ENCODE measurements around the gene CCIN. TPM values are rescaled to one million over a fixed set of nuclear protein-coding genes. Genes with fewer than 3 reads are reported as not detected.
"Not testable (repeated sequence)": the region's sequence is repeated elsewhere in the genome, so short reads cannot be mapped to it uniquely, and the experiment has no call there.

CCIN gene
- total RNA-seq, 2 donors from 2014 or later: 1.6 to 2.3 TPM

GRCh38 chr9:36125062-36125855 lies 43.9 kb upstream of the CCIN start:
- TF ChIP-seq, protein P1, sequence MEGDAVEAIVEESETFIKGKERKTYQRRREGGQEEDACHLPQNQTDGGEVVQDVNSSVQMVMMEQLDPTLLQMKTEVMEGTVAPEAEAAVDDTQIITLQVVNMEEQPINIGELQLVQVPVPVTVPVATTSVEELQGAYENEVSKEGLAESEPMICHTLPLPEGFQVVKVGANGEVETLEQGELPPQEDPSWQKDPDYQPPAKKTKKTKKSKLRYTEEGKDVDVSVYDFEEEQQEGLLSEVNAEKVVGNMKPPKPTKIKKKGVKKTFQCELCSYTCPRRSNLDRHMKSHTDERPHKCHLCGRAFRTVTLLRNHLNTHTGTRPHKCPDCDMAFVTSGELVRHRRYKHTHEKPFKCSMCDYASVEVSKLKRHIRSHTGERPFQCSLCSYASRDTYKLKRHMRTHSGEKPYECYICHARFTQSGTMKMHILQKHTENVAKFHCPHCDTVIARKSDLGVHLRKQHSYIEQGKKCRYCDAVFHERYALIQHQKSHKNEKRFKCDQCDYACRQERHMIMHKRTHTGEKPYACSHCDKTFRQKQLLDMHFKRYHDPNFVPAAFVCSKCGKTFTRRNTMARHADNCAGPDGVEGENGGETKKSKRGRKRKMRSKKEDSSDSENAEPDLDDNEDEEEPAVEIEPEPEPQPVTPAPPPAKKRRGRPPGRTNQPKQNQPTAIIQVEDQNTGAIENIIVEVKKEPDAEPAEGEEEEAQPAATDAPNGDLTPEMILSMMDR (IDR thresholded peaks at IDR 0.05): no peak
- Histone ChIP-seq H3K27ac (no peak overlapping the region), H3K4me1 (ENCODE audit: control insufficient read depth in 1 of 2, low read depth in 2 of 2) (no peaks in the 10 kb centered on the region), H3K27me3 (replicated peaks; ENCODE audit: insufficient read depth) (no peaks in the 10 kb centered on the region), H3K9me3 (no peaks in the 10 kb centered on the region), H3K4me3 (no peak overlapping the region), H3K36me3 (peaks cover 4% of the 10 kb centered on the region)
- DNase-seq (ENCODE audit: low spot score): no peak
- ATAC-seq (ENCODE audit: insufficient number of reproducible peaks, low FRiP score, low read depth): no peak

DNA sequence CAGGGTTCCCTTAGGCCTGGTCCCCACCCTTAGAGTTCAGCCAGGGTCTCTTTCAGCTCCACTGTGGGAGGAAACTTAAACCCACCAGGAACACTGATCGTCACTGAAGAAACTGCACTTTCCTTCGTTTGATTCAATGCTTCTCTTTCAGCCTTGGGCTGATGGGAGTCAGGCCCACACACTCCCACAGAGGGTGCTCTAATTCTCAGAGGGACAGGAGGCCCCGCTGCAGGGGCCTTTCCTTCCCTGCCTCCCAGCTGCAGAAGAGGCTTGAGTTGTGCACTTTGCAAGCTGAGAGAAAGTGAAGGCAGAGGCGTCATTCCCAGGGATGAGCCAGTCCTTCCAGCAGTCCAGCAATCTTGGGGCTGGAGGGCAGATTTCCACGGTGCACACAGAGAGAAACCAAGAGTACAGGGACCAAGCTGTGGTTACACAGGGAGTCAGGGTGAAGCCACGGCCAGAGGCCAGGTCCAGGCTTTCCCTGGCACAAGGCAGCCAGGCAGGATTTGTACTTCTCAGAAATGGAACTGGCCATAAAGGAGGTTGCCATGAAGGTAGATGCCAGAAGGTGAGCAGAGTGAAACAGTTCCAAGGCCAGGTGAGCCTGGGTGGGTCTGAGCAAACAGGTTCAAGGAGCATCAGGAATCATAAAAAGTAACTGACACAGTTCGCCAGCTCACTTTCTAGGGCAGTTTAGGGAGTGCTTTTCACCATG lies 43.0 kb upstream of the CCIN start:
- TF ChIP-seq, protein P1 (IDR thresholded peaks at IDR 0.05): no peak
- Histone ChIP-seq H3K27ac (no peak overlapping the region), H3K4me3 (no peak overlapping the region), H3K27me3 (replicated peaks; ENCODE audit: insufficient read depth) (no peaks in the 10 kb centered on the region), H3K4me1 (ENCODE audit: control insufficient read depth in 1 of 2, low read depth in 2 of 2) (no peaks in the 10 kb centered on the region), H3K9me3 (no peaks in the 10 kb centered on the region), H3K36me3 (peaks cover 4% of the 10 kb centered on the region)
- DNase-seq (ENCODE audit: low spot score) (no peak), ATAC-seq (ENCODE audit: insufficient number of reproducible peaks, low FRiP score, low read depth) (no peak)

GRCh38 chr9:36127652-36128244 lies 41.4 kb upstream of the CCIN start:
- Histone ChIP-seq H3K27ac (no peak overlapping the region), H3K9me3 (no peaks in the 10 kb centered on the region), H3K4me3 (no peak overlapping the region), H3K4me1 (ENCODE audit: control insufficient read depth in 1 of 2, low read depth in 2 of 2) (no peaks in the 10 kb centered on the region), H3K27me3 (replicated peaks; ENCODE audit: insufficient read depth) (no peaks in the 10 kb centered on the region), H3K36me3 (peaks cover 4% of the 10 kb centered on the region)
- DNase-seq (ENCODE audit: low spot score) (no peak), ATAC-seq (ENCODE audit: insufficient number of reproducible peaks, low FRiP score, low read depth) (no peak)
- TF ChIP-seq, protein P1 (IDR thresholded peaks at IDR 0.05): no peak

GRCh38 chr9:36128349-36128748 lies 40.8 kb upstream of the CCIN start:
- no peaks in the 10 kb centered on the region for H3K36me3 ChIP-seq
- H3K4me1 ChIP-seq (ENCODE audit: control insufficient read depth in 1 of 2, low read depth in 2 of 2): no peaks in the 10 kb centered on the region
- no peaks in the 10 kb centered on the region for H3K27me3 ChIP-seq (replicated peaks; ENCODE audit: insufficient read depth)
- H3K27ac ChIP-seq: no peak overlapping the region
- no peak for DNase-seq (ENCODE audit: low spot score)
- H3K4me3 ChIP-seq: no peak overlapping the region
- TF ChIP-seq, protein P1 (IDR thresholded peaks at IDR 0.05): no peak
- no peaks in the 10 kb centered on the region for H3K9me3 ChIP-seq
- no peak for ATAC-seq (ENCODE audit: insufficient number of reproducible peaks, low FRiP score, low read depth)

DNA sequence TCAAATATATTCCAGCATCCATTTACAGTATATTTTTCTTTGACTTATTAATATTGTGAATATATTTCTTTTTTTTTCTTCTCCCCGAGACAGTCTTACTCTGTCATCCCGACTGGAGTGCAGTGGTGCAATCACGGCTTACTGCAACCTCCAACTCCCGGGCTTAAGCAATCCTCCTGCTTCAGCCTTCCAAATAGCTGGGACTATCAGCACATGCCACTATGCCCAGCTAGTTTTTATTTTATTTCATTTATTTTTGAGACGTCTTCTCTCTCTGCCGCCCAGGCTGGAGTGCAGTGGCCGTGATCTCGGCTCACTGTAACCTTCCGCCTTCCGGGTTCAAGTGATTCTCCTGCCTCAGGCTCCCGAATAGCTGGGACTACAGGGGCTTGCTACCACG lies 40.0 kb upstream of the CCIN start:
- Histone ChIP-seq H3K4me1 (ENCODE audit: control insufficient read depth in 1 of 2, low read depth in 2 of 2) (no peaks in the 10 kb centered on the region), H3K27ac (no peak overlapping the region), H3K36me3 (no peaks in the 10 kb centered on the region), H3K9me3 (no peaks in the 10 kb centered on the region), H3K27me3 (replicated peaks; ENCODE audit: insufficient read depth) (no peaks in the 10 kb centered on the region), H3K4me3 (no peak overlapping the region)
- TF ChIP-seq, protein P1 (IDR thresholded peaks at IDR 0.05): no peak
- ATAC-seq (ENCODE audit: insufficient number of reproducible peaks, low FRiP score, low read depth) (no peak), DNase-seq (ENCODE audit: low spot score) (no peak)

DNA sequence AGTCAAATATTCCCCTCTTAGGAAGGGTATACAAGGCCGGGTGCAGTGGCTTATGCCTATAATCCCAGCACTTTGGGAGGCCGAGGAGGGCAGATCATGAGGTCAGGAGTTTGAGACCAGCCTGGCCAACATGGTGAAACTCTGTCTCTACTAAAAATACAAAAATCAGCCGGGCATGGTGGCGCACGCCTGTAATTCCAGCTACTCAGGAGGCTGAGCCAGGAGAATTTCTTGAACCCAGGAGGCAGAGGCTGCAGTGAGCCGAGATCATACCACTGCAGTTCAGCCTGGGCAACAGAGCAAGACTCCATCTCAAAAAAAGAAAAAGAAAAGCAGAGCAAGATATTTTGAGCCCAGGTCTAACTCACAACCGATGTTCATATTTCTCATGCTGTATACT lies 37.5 kb upstream of the CCIN start:
- DNase-seq (ENCODE audit: low spot score); H3K4me3 ChIP-seq; H3K27me3 ChIP-seq (replicated peaks; ENCODE audit: insufficient read depth); ATAC-seq (ENCODE audit: insufficient number of reproducible peaks, low FRiP score, low read depth); H3K4me1 ChIP-seq (ENCODE audit: control insufficient read depth in 1 of 2, low read depth in 2 of 2); H3K36me3 ChIP-seq; H3K9me3 ChIP-seq: not testable (repeated sequence)
- H3K27ac ChIP-seq: peak overlapping the region in 1 of 2 donors; percentile 1
